Breast epithelium (tissue), 3 donors: Measurements from ENCODE around the gene TSPAN12.

ENCODE experiments used
- CTCF ChIP-seq, 3 donors: fragments of 450-650 bp; IDR thresholded peaks; one replicate each; pipeline ENCODE4 v1.5.1; 2016 to 2017; ENCODE audit warnings: antibody characterized with exemption in 3 of 3, mild to moderate bottlenecking in 3 of 3, moderate library complexity in 3 of 3
- POLR2A ChIP-seq: fragments of 450-650 bp; IDR thresholded peaks from one replicate; pipeline ENCODE4 v1.6.1; 2016; ENCODE audit warnings: antibody characterized with exemption, mild to moderate bottlenecking, moderate library complexity

- no peak for TF ChIP-seq CTCF (IDR thresholded peaks at IDR 0.05)
- no peak for TF ChIP-seq POLR2A
Measured at GRCh38 chr7:120760851-120761250, 97.1 kb downstream of the TSPAN12 start.
